ENCODE measurements around the gene TMEM14A.

The TMEM14A gene

DNA sequence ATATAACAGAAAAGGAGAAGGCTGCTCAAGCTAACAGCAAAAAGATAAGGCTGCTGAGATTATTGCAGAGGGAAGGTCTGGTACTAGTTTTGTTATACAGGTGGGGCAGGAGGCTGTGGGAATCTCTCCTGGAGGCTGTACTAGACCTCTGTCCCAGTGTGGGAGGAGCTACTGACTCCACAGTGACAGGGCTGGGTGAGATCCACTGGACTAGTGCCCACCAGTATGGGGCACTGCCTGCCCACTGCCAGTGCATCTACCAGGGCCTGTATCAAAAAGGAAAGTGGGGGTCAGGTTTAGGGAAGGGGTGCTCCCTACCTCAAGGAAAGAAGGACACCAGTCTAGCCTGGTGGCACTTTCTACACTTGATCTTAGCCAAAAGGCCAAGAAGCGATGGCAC lies 62.3 kb downstream of the TMEM14A start:
- H3K9me3 ChIP-seq (replicated peaks in 1 of 2; ENCODE audit: control insufficient read depth in 2 of 2, insufficient read depth in 1 of 2, low read depth in 1 of 2, low read length in 2 of 2): no peaks in the 10 kb centered on the region
- H4K91ac ChIP-seq (ENCODE audit: low read depth, low read length, poor library complexity): peak overlapping the region; percentile 33
- no peak overlapping the region for H2BK5ac ChIP-seq (ENCODE audit: low read length)
- no peaks in the 10 kb centered on the region for H3K79me1 ChIP-seq (ENCODE audit: low read depth, low read length)
- H3K9ac ChIP-seq (ENCODE audit: low read depth, low read length, poor library complexity): no peak overlapping the region
- no peak for DNase-seq (ENCODE audit: low spot score)
- no peak overlapping the region for H3K4me3 ChIP-seq (ENCODE audit: low read length in 2 of 2)
- H2AK5ac ChIP-seq (ENCODE audit: low read depth, low read length): no peak overlapping the region
- no peak overlapping the region for H3K18ac ChIP-seq (ENCODE audit: low read length)
- no peak overlapping the region for H3K4ac ChIP-seq (ENCODE audit: low read length)
- H2BK15ac ChIP-seq (ENCODE audit: low read length): no peak overlapping the region
- no peak overlapping the region for H3K23ac ChIP-seq (ENCODE audit: low read depth, low read length, poor library complexity)
- H2AFZ ChIP-seq (ENCODE audit: low read length): no peak overlapping the region
- H2BK120ac ChIP-seq (ENCODE audit: low read depth, low read length): no peak overlapping the region
- peaks cover 0 to under 1% (median 0%) of the 10 kb centered on the region in 3 experiments for H3K27me3 ChIP-seq (ENCODE audit: control insufficient read depth in 3 of 3, insufficient read depth in 3 of 3, low read depth in 1 of 3, low read length in 3 of 3)
- H4K8ac ChIP-seq (ENCODE audit: low read depth, low read length): no peak overlapping the region
- WGBS, 2 donors (ENCODE audit: extremely low coverage in 2 of 2, insufficient read length in 2 of 2, insufficient replicate concordance in 1 of 2): no CpG with 5 or more reads among the region's 1 CpG
- no peaks in the 10 kb centered on the region for H3K36me3 ChIP-seq (replicated peaks in 1 of 2; ENCODE audit: control insufficient read depth in 2 of 2, insufficient read depth in 2 of 2, low read length in 2 of 2)
- no peak overlapping the region for H2BK12ac ChIP-seq (ENCODE audit: low read length)
- no peak overlapping the region for H3K14ac ChIP-seq (ENCODE audit: low read length)
- H3K4me1 ChIP-seq (ENCODE audit: control insufficient read depth in 2 of 2, insufficient read depth in 1 of 2, low read depth in 1 of 2, low read length in 2 of 2): peaks cover 0 to 9% of the 10 kb centered on the region in 2 donors
- no peak overlapping the region for H3K4me2 ChIP-seq (ENCODE audit: insufficient read depth, low read length, poor library complexity, severe bottlenecking)
- H3K27ac ChIP-seq (replicated peaks; ENCODE audit: low read length): no peak overlapping the region

DNA sequence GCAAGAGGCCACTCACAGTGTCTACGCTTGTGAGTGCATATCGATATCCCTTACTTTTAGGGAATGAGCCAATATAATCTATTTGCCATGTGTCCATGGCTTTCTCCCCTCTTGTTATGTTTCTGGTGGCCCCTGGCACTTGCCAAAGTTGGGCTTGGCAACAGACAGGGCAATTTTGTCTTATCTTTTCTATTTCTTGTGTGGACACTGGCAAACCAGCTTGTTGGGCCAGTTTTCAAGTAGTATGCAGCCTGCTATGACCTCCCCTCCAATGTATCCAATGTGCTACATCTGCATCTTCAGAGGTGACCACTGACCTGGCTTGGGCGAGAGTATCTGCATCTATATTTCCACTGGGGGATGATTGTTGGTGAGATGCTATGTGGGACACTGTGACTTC lies 63.2 kb downstream of the TMEM14A start:
- no peaks in the 10 kb centered on the region for H3K9me3 ChIP-seq (replicated peaks in 1 of 2; ENCODE audit: control insufficient read depth in 2 of 2, insufficient read depth in 1 of 2, low read depth in 1 of 2, low read length in 2 of 2)
- H2BK12ac ChIP-seq (ENCODE audit: low read length): no peak overlapping the region
- no peak overlapping the region for H2BK5ac ChIP-seq (ENCODE audit: low read length)
- no peak overlapping the region for H2AFZ ChIP-seq (ENCODE audit: low read length)
- no peak overlapping the region for H2AK5ac ChIP-seq (ENCODE audit: low read depth, low read length)
- H3K4ac ChIP-seq (ENCODE audit: low read length): no peak overlapping the region
- H3K27me3 ChIP-seq (ENCODE audit: control insufficient read depth in 3 of 3, insufficient read depth in 3 of 3, low read depth in 1 of 3, low read length in 3 of 3): peaks cover 0 to 2% (median 0%) of the 10 kb centered on the region in 3 experiments
- no CpG with 5 or more reads among the region's 3 CpGs for WGBS, 2 donors (ENCODE audit: extremely low coverage in 2 of 2, insufficient read length in 2 of 2, insufficient replicate concordance in 1 of 2)
- no peak overlapping the region for H2BK120ac ChIP-seq (ENCODE audit: low read depth, low read length)
- H4K8ac ChIP-seq (ENCODE audit: low read depth, low read length): no peak overlapping the region
- H4K91ac ChIP-seq (ENCODE audit: low read depth, low read length, poor library complexity): no peak overlapping the region
- H3K4me2 ChIP-seq (ENCODE audit: insufficient read depth, low read length, poor library complexity, severe bottlenecking): no peak overlapping the region
- H3K23ac ChIP-seq (ENCODE audit: low read depth, low read length, poor library complexity): no peak overlapping the region
- no peak overlapping the region for H2BK15ac ChIP-seq (ENCODE audit: low read length)
- H3K14ac ChIP-seq (ENCODE audit: low read length): no peak overlapping the region
- H3K4me3 ChIP-seq (ENCODE audit: low read length in 2 of 2): no peak overlapping the region
- H3K9ac ChIP-seq (ENCODE audit: low read depth, low read length, poor library complexity): no peak overlapping the region
- no peaks in the 10 kb centered on the region for H3K36me3 ChIP-seq (replicated peaks in 1 of 2; ENCODE audit: control insufficient read depth in 2 of 2, insufficient read depth in 2 of 2, low read length in 2 of 2)
- peaks cover 0 to 9% of the 10 kb centered on the region in 2 donors for H3K4me1 ChIP-seq (ENCODE audit: control insufficient read depth in 2 of 2, insufficient read depth in 1 of 2, low read depth in 1 of 2, low read length in 2 of 2)
- H3K27ac ChIP-seq (replicated peaks; ENCODE audit: low read length): no peak overlapping the region
- H3K79me1 ChIP-seq (ENCODE audit: low read depth, low read length): no peaks in the 10 kb centered on the region
- no peak overlapping the region for H3K18ac ChIP-seq (ENCODE audit: low read length)
- DNase-seq (ENCODE audit: low spot score): no peak

DNA sequence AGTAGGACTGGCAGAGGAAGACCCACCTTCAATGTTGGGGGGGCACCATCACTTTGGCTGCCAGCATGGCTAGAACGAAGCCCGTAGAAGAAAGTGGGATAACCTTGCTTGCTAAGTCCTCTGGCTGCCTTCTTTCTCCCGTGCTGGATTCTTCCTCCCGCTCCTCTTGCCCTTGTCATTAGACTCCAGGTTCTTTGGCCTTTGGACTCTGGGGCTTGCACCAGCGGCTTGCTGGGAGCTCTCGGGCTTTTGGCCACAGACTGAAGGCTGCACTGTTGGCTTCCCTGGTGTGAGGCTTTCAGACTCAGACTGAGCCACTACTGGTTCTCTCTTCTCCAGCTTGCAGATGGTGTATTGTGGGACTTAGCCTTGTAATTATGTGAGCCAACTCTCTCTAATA lies 64.2 kb downstream of the TMEM14A start:
- no CpG with 5 or more reads among the region's 6 CpGs for WGBS, 2 donors (ENCODE audit: extremely low coverage in 2 of 2, insufficient read length in 2 of 2, insufficient replicate concordance in 1 of 2)
- H3K4me1 ChIP-seq (ENCODE audit: control insufficient read depth in 2 of 2, insufficient read depth in 1 of 2, low read depth in 1 of 2, low read length in 2 of 2): peaks cover 0 to 9% of the 10 kb centered on the region in 2 donors
- no peak overlapping the region for H3K18ac ChIP-seq (ENCODE audit: low read length)
- no peaks in the 10 kb centered on the region for H3K79me1 ChIP-seq (ENCODE audit: low read depth, low read length)
- no peak overlapping the region for H4K91ac ChIP-seq (ENCODE audit: low read depth, low read length, poor library complexity)
- H2BK15ac ChIP-seq (ENCODE audit: low read length): no peak overlapping the region
- no peak overlapping the region for H3K4me3 ChIP-seq (ENCODE audit: low read length in 2 of 2)
- H3K27me3 ChIP-seq (ENCODE audit: control insufficient read depth in 3 of 3, insufficient read depth in 3 of 3, low read depth in 1 of 3, low read length in 3 of 3): peaks cover 0 to 2% (median 0%) of the 10 kb centered on the region in 3 experiments
- no peak for DNase-seq (ENCODE audit: low spot score)
- no peaks in the 10 kb centered on the region for H3K9me3 ChIP-seq (replicated peaks in 1 of 2; ENCODE audit: control insufficient read depth in 2 of 2, insufficient read depth in 1 of 2, low read depth in 1 of 2, low read length in 2 of 2)
- no peak overlapping the region for H3K14ac ChIP-seq (ENCODE audit: low read length)
- no peak overlapping the region for H3K4me2 ChIP-seq (ENCODE audit: insufficient read depth, low read length, poor library complexity, severe bottlenecking)
- H3K4ac ChIP-seq (ENCODE audit: low read length): no peak overlapping the region
- H2BK5ac ChIP-seq (ENCODE audit: low read length): no peak overlapping the region
- H3K9ac ChIP-seq (ENCODE audit: low read depth, low read length, poor library complexity): no peak overlapping the region
- H2BK12ac ChIP-seq (ENCODE audit: low read length): no peak overlapping the region
- no peak overlapping the region for H2BK120ac ChIP-seq (ENCODE audit: low read depth, low read length)
- H3K36me3 ChIP-seq (replicated peaks in 1 of 2; ENCODE audit: control insufficient read depth in 2 of 2, insufficient read depth in 2 of 2, low read length in 2 of 2): no peaks in the 10 kb centered on the region
- H3K23ac ChIP-seq (ENCODE audit: low read depth, low read length, poor library complexity): no peak overlapping the region
- H4K8ac ChIP-seq (ENCODE audit: low read depth, low read length): no peak overlapping the region
- H2AK5ac ChIP-seq (ENCODE audit: low read depth, low read length): no peak overlapping the region
- no peak overlapping the region for H2AFZ ChIP-seq (ENCODE audit: low read length)
- H3K27ac ChIP-seq (replicated peaks; ENCODE audit: low read length): no peak overlapping the region

DNA sequence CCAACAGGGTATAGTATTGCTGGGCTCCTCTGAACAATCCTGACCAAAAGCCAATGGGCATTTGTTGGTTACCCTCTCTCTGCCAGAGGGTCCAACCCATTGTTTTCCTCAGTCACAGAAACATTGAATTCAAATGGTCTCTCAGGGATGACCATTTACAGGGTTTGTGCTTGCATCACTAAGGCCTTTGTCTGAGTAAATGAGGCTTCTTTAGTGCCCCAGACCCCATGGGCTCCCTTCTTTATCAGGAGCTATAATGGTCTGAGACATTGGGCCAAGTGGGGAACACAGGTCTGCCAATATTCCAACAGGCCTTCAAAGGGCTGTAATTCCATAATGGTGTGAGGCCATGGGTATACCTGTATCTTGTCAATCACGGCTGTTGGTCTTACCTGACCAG lies 65.2 kb downstream of the TMEM14A start:
- Histone ChIP-seq H4K8ac (ENCODE audit: low read depth, low read length) (no peak overlapping the region), H2BK15ac (ENCODE audit: low read length) (no peak overlapping the region), H2AK5ac (ENCODE audit: low read depth, low read length) (no peak overlapping the region), H3K27ac (replicated peaks; ENCODE audit: low read length) (no peak overlapping the region), H3K4me1 (ENCODE audit: control insufficient read depth in 2 of 2, insufficient read depth in 1 of 2, low read depth in 1 of 2, low read length in 2 of 2) (peaks cover 0 to 9% of the 10 kb centered on the region in 2 donors), H3K27me3 (ENCODE audit: control insufficient read depth in 3 of 3, insufficient read depth in 3 of 3, low read depth in 1 of 3, low read length in 3 of 3) (peaks cover 0 to 2% (median 0%) of the 10 kb centered on the region in 3 experiments), H3K9me3 (replicated peaks in 1 of 2; ENCODE audit: control insufficient read depth in 2 of 2, insufficient read depth in 1 of 2, low read depth in 1 of 2, low read length in 2 of 2) (peaks cover 0 to 2% of the 10 kb centered on the region in 2 donors), H4K91ac (ENCODE audit: low read depth, low read length, poor library complexity) (no peak overlapping the region), H3K23ac (ENCODE audit: low read depth, low read length, poor library complexity) (no peak overlapping the region), H3K36me3 (replicated peaks in 1 of 2; ENCODE audit: control insufficient read depth in 2 of 2, insufficient read depth in 2 of 2, low read length in 2 of 2) (no peaks in the 10 kb centered on the region), H3K4ac (ENCODE audit: low read length) (no peak overlapping the region), H3K4me2 (ENCODE audit: insufficient read depth, low read length, poor library complexity, severe bottlenecking) (no peak overlapping the region), H2AFZ (ENCODE audit: low read length) (no peak overlapping the region), H3K18ac (ENCODE audit: low read length) (no peak overlapping the region), H2BK12ac (ENCODE audit: low read length) (no peak overlapping the region), H3K9ac (ENCODE audit: low read depth, low read length, poor library complexity) (no peak overlapping the region), H2BK5ac (ENCODE audit: low read length) (no peak overlapping the region), H3K4me3 (ENCODE audit: low read length in 2 of 2) (no peak overlapping the region), H3K79me1 (ENCODE audit: low read depth, low read length) (no peaks in the 10 kb centered on the region), H2BK120ac (ENCODE audit: low read depth, low read length) (no peak overlapping the region), H3K14ac (ENCODE audit: low read length) (no peak overlapping the region)
- DNase-seq (ENCODE audit: low spot score): no peak
- no CpG with 5 or more reads among the region's 1 CpG for WGBS, 2 donors (ENCODE audit: extremely low coverage in 2 of 2, insufficient read length in 2 of 2, insufficient replicate concordance in 1 of 2)

Measured in neuronal stem cell (in vitro differentiated cells).